HG03060 (cell line): Measurements from ENCODE around the gene AGBL4.

Source experiments
- ATAC-seq: cut with Tn5 transposase; IDR thresholded peaks from one replicate; pipeline ENCODE4 v1.9.1; 2021; ENCODE audit warnings: low read depth, moderate number of reproducible peaks; ENCODE audit not compliant: unreplicated experiment

The AGBL4 gene

DNA sequence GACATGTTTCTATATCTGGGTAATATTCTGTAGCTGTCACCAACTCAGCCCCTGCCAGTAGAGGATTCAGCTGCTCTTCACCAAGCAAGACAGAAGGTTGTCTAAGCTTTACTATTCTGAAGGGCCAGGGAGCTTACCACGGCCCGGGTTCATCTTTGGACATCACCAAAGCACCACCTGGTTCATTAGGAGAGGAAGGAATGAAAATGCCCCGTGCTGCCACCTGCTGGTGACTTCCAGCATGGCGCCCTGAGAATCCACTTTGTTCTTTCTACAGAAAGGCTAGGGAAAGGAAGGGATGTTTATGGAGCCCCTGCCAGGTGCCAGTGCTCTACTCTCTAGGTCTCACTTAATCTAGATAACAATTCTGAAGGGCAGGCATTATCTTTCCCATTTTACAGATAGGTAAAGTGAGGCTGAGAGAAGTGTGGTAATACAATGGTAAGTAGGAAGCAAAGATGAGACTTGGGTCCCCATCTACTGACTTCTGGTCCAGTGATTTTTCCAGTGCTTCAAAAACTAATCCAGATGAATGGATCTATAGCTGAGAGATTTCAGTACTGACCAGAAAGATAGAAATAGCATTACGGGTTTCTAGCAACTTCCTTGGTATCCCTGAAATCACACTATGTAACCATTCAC, 1326.6 kb downstream of the AGBL4 start:
- peak; percentile 55 for ATAC-seq

DNA sequence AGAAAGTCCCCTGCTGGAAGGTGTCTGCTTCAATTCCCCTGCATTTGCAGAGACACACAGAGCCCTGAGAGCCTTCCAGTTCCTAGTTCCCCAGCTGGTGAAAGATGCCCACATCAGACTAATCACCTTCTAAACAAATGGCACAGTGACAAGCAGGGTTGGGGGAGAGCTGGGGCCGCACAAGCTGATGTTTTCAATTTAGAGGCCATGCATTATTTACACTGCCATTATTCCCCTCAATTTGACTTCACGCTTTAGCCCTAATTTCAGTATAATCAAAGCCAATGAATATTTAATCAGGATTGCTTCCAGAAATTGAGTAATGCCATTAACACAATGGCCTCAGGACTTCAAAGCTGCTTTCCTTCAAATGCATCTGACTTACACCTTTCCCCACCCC, 1328.6 kb downstream of the AGBL4 start:
- no peak for ATAC-seq

DNA sequence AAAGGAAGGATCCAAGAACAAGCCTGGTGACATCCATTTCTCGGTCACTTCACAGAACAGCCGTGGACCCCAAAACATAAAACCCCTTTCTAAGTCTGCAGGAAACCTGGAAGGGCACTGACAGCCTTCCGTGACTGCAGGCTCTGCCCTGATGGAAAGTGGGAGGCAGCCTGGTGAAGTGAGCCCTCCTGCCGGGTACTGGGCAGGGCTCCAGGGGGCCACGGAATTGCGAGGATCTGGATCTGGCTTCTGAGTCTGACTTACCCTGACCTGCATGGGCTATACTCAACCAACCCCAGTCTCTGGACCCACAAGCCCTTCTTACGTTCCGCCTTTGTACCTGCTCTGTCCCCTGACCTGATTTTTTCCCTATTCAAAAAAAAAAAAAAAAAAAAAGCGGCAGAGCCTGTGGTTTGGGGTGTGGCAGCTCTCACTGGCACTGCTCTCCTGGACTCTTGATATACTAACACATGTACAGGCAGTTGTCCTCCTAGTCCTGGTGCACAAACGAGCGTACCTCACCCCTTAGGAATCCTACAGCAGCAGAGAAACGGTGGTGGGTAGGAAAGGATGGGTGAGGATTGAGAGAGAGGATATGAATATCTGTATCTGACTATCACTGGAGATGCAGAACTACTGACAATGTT, 1330.0 kb downstream of the AGBL4 start:
- ATAC-seq: no peak

DNA sequence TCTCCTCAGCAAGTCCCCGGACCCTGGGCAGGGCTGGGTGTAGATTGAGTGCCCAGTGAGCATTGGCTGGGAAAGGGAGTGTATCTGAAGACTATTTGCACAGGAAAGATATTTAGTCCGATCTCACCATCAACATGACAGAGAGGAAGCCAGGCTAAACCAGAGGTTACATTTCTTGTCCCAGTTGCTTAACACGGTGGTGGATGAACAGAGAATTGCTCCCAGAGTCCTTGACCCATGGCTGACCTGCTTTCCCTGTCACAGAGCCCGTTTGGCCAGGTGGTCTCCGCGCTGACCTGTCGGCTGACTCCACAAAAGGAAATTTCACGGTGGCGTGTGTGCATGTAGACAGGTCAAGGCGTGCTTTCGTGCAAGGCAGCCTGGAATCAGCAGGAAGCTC, 1330.6 kb downstream of the AGBL4 start:
- ATAC-seq: no peak

DNA sequence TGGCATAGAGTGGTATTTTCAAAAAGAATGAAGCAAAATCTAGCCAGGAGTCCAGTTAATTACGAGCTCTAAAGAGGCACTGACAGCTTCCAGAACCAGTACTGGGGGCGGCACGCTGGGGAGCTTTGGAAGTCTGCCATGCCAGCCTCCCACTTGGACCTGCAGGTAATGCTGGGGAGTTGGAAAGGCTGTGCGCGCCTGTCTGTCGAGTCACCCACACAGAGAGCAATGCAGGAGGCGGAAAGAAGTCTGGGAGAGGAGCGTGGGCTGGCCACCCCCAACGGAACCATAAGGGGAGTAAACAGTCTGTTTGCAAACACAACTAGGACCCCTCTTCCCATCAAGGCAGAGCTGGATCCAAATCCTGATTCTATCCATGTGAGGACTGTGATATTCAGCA, 1331.5 kb downstream of the AGBL4 start:
- ATAC-seq: no peak

DNA sequence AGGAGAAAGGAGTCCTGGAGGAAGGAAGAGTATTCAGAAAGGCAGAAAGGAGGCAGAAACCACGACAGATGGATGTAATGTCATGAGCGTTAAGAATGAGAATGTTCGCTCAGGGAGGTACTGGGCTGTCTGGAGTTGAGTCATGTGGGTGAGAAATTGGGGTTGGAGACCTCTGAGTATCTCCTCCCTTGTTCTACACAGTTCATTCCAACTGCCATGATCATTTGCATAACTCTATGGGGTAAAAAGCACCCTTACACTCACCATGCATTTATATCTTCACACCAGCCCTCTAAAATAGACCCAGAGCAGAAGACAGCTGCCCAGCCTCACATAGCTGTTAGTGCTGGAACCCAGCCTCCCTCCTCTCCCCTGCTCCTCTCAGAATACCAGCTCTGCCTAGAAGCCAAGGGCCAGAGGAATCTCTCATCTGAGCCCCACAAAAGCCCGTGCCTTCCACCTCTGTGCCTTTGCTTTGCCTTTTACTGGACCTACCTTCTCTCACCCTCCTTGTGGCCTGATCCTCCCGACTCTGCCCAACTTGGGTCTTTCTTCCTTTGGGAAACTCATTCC, 1332.2 kb downstream of the AGBL4 start:
- peak; percentile 49 for ATAC-seq

DNA sequence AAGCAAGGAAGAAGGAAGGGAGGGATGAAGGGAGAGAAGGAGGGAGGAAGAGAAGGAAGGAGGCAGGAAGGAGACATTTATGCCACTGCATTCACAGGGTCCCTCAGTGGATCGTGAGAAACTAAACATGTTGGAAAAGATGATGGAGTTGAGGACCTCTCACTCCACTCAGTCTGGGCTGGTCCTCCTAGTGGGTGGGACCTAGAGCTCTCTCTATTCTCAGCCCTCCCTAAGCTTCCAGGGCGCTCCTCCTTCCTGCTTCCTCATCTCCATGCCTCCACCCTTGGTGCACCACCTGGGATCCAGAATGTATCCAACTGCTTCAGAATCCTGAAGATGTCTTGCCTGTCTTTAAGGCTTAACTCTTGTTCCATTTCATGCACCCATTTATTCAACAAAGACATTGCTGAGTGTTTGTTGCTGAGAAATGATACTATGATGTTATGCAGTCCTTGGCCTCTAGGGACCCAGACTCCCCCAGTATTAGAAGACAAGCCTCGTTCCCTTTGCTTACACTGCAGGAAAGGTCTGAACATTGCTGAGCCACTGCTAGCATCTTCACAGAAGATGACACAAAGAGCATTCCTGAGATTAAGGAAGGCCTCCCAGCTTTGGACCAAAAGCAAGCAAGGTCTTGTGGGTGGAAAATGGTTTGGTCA, 1335.5 kb downstream of the AGBL4 start:
- ATAC-seq: peak; percentile 49

DNA sequence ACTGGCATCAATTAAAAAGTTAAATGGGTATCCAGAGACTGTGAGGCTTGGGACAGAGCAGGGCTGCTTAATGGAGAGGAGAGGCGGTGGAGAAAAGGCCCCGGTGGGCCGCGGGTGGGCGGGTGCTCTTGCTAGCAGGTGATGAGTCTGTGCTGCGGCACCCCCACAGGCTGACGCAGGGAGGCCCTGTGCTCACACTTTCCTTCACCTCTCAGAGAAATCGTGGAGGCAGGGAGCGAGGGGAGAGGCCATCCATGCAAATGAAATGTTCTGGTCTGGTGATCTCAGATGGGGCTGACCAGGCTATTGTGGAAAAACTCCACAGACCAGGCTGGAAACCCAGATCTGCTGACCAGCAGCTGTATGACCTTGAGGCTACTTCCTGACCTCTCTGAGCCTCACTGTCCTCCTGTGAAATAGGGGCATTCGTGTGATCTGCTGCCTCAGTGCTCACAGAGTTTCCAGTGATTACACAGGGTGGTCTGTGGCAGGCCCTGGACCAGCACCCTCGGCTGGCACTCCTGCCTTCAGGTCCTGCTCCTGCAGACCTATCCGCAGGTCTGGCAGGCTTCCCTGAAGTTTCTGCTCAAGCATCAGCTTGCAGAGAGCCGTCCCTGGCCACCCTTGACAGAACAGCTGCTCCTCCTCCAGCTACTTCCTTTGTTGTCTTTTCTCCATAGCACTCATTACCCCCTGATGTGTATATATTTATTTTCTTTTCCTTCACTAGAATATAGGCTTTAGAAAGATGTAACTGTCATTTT, 1336.3 kb downstream of the AGBL4 start:
- ATAC-seq: no peak

DNA sequence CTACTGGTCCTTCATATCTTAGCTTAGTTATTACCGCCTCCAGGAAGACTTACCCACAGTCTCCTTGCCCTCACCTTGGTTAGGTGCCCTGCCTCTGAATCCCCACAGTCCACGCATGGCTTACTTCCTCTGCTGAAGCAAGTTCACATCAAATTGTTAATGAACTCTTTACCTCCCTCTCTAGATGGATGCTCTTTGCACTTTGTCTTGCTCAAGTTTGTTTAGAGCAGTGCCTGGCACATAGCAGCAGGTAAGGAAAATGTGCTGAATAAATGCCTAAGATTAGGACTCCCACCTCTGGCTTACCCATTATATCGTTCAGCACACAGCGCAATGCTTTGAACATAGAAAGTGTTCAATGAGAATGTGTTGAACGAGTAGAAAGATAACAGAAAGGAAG, 1337.6 kb downstream of the AGBL4 start:
- no peak for ATAC-seq

DNA sequence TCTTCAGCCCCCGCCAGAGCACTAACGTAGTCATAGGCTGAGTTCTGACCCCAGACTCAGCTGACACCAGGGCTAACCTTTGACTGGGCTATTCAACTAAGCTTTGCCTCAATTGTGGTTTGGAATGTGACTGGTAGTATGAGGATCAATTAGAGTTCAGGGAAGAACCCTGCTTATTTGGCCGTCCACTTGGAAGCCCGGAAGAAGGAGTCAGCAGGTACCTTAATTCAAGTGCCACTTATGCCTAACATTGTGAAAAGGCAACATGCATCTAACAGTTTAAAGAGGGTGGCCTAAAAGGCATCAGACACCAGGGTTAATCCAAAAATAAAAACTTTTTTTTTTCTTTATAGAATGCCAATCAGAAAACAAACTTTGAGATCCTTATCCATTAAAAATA, 1339.4 kb downstream of the AGBL4 start:
- no peak for ATAC-seq

DNA sequence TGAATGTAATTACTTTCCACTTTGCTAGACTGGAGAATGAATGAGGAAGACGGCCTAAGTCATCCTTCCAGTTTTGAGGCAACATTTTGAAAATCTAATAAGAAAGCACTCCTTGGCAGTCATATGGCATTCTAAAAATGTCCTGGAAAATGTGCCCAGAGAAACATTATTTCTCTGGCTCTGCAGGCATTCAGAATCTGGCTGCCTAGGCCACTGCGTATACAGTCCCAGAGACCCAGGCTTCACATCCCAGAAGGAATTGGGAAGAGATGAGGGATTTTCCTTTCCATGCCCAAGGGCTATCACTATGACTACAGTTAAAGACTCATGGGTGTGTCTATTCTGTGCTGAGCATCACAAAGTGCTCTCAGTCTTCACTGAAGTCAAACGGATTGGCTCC, 1339.9 kb downstream of the AGBL4 start:
- no peak for ATAC-seq

DNA sequence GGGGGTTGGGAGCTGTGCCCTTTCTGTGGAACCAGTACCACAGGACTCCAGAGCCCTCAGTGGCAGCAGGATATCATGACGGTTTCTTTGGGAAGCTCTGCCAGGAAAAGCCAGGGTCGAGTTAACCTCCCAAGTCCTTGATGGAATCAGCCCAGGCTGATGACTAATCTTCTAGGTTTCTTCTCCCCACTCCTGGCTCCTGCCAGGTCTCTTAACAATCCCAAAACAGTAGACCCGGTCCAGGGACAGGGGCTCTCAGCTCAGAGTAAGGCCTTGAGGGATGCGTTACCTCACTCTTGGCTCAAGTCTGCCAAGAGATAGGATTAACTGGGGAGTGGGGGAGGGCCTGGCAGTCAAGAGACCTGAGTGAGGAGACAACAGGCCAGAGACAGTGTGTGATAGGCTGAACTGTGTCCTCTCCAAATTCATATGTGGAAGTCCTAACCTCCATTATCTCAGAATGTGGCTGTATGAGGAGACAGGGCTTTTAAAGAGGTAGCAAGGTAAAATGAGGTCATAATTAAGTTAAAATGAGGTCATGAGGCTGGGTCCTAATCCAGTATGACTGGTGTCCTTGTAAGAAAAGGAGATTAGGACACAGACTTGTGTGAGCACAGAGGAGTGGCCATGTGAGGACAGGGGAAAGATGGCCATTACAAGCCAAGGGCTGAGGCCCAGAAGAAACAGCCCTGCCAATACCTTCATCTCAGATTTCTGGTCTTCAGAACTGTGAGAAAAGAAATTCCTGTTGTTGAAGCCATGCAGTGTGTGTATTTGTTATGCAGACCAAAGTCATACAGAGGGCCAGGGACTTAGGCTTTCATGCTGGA, 1342.1 kb downstream of the AGBL4 start:
- no peak for ATAC-seq

DNA sequence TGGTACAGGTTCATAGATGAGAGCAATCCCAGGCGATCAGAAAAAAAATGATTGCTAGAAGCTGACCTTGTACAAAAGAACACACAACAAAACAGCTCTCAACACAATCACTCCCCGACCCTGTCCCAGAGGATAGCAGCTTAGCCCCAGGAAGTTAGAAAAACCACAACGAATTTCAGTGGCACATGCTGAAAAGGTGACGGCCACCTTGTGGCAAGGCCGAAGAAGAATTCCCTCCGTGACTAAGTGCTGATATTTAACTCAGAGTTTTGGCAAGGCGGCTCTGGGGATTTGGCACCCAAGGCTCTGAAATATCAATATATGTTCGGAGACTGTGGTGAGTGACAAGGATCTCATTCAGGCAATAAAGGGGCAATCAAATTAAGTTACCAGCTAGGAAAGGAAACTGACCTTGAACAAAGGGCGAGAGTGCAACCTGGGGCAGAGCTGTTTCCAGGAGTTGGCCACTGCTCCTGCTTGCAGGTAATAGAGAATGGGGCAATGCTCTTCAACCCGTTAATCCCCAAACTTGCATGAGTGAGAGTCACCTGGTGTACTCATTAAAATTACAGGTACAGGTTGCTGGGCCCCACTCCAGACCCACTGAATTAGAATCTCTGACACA, 1343.2 kb downstream of the AGBL4 start:
- no peak for ATAC-seq

DNA sequence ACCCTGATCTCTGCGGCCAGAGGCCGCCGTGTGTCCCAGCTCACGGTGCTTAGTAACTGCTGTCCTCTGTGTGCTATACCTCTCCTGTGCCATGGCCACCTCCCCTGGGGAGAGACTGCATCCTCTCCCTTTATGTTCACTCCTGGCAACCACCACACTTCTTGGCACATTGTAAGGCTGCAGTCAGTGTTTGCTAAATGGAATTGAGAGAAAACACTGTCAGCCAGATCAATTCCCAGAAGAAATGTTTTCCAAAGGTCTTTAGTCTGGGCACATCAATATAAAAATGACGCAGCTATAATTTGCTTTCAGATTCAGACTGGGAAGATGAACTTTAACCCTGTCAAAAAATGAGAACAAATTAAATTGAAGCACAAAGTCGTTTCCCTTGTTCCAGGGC, 1343.9 kb downstream of the AGBL4 start:
- no peak for ATAC-seq

DNA sequence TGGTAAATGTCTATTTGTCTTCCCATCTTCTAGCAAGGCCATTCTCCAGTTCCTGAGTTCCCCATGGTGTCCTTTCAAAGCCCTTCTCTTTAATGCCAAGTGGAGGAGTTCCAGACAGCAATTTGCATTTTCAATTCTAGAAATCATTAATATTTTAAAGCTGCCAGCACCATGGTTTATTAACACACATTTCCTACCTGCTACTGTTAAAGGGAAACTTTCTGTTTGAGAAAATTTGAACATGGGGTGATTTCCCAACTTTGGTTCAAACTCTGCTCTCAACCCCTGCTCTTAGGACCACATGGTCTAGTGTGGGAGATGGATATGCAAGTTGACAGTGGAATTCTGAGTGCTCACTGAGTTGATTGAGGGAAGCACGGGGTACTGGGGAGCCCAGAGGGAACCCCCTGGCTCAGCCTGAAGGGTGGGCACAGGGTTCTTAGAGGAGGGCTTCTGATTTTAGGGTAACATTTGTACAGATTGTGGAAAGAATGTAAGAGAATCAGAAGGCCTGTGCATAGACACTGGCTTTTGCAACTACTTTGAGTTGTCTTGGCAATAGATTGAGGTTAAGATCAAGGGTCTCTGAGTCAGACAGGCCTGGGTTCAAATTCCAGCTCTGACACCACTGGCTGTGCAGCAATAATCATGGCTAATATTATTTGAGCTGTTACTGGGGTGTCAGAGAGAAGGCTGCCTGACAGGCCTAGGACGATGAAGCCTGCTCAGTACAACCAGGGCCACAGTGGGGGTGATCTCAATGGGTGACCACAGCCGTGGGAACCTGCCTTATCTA, 1344.8 kb downstream of the AGBL4 start:
- no peak for ATAC-seq

DNA sequence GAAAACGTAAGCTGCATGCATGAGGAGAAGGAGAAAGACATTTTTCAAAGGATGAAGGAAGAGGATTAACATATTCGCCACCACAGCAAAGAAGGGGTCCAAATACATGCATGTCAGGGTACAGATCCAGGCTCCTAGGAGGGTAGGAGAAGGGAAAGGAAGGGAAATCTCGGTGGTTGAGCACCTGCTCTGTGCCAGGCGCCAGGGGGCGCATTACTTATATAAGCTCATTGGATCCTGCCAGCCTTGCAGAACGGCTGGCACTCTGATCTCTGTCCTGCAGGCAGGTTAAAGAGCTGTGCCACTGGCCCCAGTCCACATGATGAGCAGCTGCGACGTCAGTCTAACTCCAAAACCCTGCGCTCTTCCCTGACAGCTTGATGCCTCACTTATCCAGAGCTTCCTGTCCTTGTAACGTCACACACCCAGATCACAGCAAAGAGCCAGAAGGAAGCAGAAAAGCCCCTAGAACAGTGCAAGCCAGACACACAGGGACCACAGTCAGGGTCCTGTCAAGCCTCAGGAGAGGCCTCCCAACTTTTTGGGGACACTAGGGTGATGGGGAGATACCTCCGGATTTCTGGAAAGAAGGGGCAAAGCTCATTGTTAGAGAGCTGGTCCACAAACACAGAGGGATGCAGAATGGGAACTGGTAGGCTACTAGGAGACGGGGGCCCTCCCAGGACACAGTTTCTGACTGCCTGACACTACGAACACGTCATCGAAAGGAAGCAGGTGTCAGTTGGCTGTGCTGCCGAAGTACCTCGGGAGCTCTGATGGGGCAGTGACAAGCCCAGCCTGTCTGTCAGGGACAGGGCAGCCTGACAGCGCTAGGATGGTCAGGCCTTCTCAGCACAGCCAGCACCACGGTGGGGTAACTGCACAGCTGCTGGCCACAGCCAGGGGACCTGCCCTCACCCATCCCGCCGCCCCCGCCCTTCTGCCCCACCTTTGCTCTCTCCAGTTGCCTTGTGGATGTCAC, 1346.2 kb downstream of the AGBL4 start:
- peak; percentile 55 for ATAC-seq

DNA sequence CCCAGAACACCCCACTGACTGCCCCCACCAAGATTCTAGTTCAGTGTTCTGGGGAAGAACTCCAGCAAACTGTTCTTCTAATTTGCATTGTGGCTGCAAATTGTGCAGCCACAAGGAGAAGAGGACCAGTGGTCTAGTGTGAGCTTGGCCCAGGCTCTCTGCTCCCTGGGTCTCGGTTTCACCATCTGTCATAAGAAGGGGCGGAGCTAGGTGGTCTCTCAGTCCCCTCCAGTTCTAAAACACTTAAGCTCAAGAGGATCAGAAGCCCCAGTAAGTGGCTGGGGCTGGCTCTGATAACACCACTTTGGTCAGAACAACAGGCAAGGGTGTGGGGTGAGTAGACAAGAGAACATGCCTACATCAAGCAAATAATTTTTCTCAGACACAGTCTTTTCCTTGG, 1346.9 kb downstream of the AGBL4 start:
- ATAC-seq: no peak

DNA sequence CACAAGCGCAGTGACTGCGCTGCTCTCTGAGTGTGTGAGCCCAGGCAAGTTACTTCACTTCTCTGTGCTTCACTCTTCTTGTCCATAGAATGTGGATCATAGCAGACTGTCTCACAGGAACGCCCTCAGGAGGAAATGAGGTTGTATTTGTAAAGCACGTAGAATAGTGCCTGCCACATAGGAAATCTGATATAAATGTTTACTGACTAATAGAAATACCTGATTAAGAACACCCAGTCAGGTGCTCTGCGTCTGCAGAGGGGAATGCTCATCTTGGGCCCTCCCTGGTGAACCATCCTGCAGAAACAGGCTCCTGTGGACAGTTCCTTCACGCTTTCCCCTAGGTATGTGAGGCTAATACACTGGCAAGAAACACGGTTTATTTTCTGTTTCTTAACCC, 1347.4 kb downstream of the AGBL4 start:
- ATAC-seq: no peak
